Ovary (tissue), 9 donors: ENCODE measurements around the gene SBF2. TPM values are rescaled to one million over a fixed set of nuclear protein-coding genes. Genes with fewer than 3 reads are reported as not detected.

Experiments
- DNase-seq, 5 donors: peaks; one replicate each; pipeline ENCODE4 v3.0.0-alpha.2; 2019 to 2020
- H3K27ac ChIP-seq, 2 donors: fragments of 200-600 bp; one replicate each; pipeline versions ENCODE4 v1.5.1 to v1.8.0; 2019 to 2022
- H3K27me3 ChIP-seq: fragments of 200-600 bp; one replicate; pipeline ENCODE4 v1.8.0; 2022
- H3K36me3 ChIP-seq: fragments of 200-600 bp; sonication (generic); one replicate; pipeline ENCODE4 v1.5.1; 2019
- H3K4me1 ChIP-seq: one replicate; pipeline ENCODE4 v1.8.1; 2013; ENCODE audit warnings: mild to moderate bottlenecking, moderate library complexity; ENCODE audit not compliant: insufficient read depth
- H3K4me3 ChIP-seq: fragments of 200-600 bp; sonication (generic); one replicate; pipeline ENCODE4 v1.5.1; 2017
- H3K9me3 ChIP-seq, 2 donors: fragments of 200-600 bp in 1 of 2; sonication (generic) in 1 of 2; one replicate each; pipeline versions ENCODE4 v1.5.1 to v1.8.1; 2013 to 2019; ENCODE audit warnings: mild to moderate bottlenecking in 1 of 2, moderate library complexity in 1 of 2
- EP300 ChIP-seq: sonication (generic); formaldehyde crosslinking; IDR thresholded peaks from one replicate; pipeline ENCODE4 v1.6.1; 2017; ENCODE audit warnings: antibody characterized with exemption
- POLR2A ChIP-seq: fragments of 450-650 bp; IDR thresholded peaks from one replicate; pipeline ENCODE4 v1.6.1; 2017; ENCODE audit warnings: antibody characterized with exemption, mild to moderate bottlenecking, moderate library complexity
- WGBS, 3 donors: extraction: QIAGEN DNeasy Blood & Tissue Kit in 1 of 3; methylation state at CpG; one replicate each; pipeline versions ENCODE4 v1.1.5 to v1.1.7; 2013 to 2017; 5-methylcytosine and 5-hydroxymethylcytosine counted together
- intact Hi-C, 4 donors: fragments of 100-400 bp; cut with DNase I; formaldehyde crosslinking; loops; one replicate each; pipeline versions ENCODE4 v1.11.0 to v1.15.1; 2022 to 2023
- polyA plus RNA-seq, 2 donors: library from polyadenylated mRNA; stranded (reverse); fragments of 200-250 nt in 1 of 2; fragments of 350-450 nt in 1 of 2; fragmentation: Illumina TruSeq in 1 of 2; extraction: RNeasy Lipid Tissue Mini Kit (QIAGEN cat#74804) in 1 of 2; gene quantifications; one replicate each; pipeline ENCODE4 v1.2.3, GENCODE V29; 2013 to 2014
- total RNA-seq, 7 donors: library from RNA; depleted of rRNA in 2 of 7; stranded (reverse); fragments of >200 nt in 2 of 7; fragmentation: NEBNext Ultra II Directional in 3 of 7; extraction: Animal tissue kit (Norgen Biotek cat#: 25700) in 3 of 7; gene quantifications; one replicate each; pipeline versions ENCODE4 v1.1.0 to v1.2.4, GENCODE V29; 2016 to 2023
- TF ChIP-seq, protein P1 (sequence below), 3 donors: fragments of 450-650 bp in 2 of 3; fragments of 200-600 bp in 1 of 3; IDR thresholded peaks; one replicate each; pipeline versions ENCODE4 v1.5.1 to v1.8.0; 2016 to 2022; ENCODE audit warnings: antibody characterized with exemption in 3 of 3, mild to moderate bottlenecking in 1 of 3
- donor health status: DM: no; HTN: no; CAD: no; lungs with moderate emphysema.
- donor health status: DM: no; HTN: no; CAD: no.
- donor health status: Bipolar disorder and iron deficiency.
- donor health status: DM: yes; HTN: yes; CAD: no.
- donor health status: DM: no; HTN: no; CAD: no.
- donor health status: DM: yes; HTN: yes; CAD: no.

The SBF2 gene
- total and polyA plus RNA-seq, 9 donors, result 27.4 to 77.5 (median 50.8) TPM

DNA sequence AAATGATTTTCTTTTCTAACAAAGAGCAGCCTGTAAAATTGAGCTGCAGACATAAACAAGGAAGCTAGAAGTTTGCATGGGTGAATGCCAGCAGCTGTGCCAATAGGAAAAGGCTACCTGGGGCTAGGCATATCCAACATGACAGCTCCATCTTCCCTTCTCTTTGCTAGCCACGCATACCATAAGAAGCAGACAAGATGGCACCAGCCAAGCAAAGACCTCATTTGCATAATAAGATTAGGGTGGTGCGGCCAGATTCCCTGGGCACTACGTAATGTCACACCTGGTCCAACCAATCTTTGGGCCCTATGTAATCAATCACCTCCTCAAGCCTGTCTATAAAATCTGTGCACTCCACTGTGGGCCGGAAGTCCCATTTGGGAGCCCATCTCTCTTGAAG, 521.8 kb downstream of the SBF2 start:
- Histone ChIP-seq H3K27ac (no peak overlapping the region), H3K36me3 (no peaks in the 10 kb centered on the region), H3K9me3 (no peaks in the 10 kb centered on the region), H3K4me3 (no peak overlapping the region), H3K27me3 (no peaks in the 10 kb centered on the region), H3K4me1 (peaks cover 5% of the 10 kb centered on the region)
- intact Hi-C loops, result loop anchor here in 1 of 4 donors (10.0 kb wide), 1 partner anchor 83 kb away; no protein-coding TSS in a partner anchor
- no peak for DNase-seq
- TF ChIP-seq EP300 (no peak), POLR2A (no peak)
- TF ChIP-seq, protein P1, sequence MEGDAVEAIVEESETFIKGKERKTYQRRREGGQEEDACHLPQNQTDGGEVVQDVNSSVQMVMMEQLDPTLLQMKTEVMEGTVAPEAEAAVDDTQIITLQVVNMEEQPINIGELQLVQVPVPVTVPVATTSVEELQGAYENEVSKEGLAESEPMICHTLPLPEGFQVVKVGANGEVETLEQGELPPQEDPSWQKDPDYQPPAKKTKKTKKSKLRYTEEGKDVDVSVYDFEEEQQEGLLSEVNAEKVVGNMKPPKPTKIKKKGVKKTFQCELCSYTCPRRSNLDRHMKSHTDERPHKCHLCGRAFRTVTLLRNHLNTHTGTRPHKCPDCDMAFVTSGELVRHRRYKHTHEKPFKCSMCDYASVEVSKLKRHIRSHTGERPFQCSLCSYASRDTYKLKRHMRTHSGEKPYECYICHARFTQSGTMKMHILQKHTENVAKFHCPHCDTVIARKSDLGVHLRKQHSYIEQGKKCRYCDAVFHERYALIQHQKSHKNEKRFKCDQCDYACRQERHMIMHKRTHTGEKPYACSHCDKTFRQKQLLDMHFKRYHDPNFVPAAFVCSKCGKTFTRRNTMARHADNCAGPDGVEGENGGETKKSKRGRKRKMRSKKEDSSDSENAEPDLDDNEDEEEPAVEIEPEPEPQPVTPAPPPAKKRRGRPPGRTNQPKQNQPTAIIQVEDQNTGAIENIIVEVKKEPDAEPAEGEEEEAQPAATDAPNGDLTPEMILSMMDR (IDR thresholded peaks at IDR 0.05), result no peak
- 92 to 97% (median 94%) methylated on average over 4 of the region's 4 CpGs for WGBS, 3 donors

DNA sequence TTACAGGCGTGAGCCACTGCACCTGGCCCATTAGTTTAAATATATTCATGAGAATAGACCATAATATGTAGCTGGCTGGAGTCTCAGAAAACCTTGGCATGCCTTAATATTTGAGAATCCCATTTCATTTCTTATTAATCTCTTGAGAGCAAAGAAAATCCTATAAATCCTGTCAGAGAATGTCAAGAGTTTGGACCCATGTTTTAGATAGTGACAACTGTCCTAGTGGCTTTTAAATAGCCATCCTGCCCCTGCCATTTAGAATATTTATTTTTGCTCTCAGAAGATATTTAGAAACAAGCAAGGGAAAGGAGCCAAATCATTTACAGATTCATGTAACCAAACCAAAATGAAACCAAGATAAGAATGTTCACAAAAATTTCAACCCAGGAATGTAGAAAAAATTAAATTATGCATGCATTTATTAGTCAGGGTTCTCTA, 522.9 kb downstream of the SBF2 start:
- no peak for TF ChIP-seq EP300
- TF ChIP-seq POLR2A, result no peak
- TF ChIP-seq, protein P1 (IDR thresholded peaks at IDR 0.05), result no peak
- H3K9me3 ChIP-seq, result no peaks in the 10 kb centered on the region
- H3K27ac ChIP-seq, result no peak overlapping the region
- intact Hi-C loops, result loop anchor here in 1 of 4 donors (10.0 kb wide), 1 partner anchor 84 kb away; no protein-coding TSS in a partner anchor
- no peaks in the 10 kb centered on the region for H3K36me3 ChIP-seq
- WGBS, 3 donors, result 24 to 45% (median 30%) methylated on average over 1 of the region's 1 CpG
- DNase-seq, result no peak
- H3K4me3 ChIP-seq, result no peak overlapping the region
- no peaks in the 10 kb centered on the region for H3K27me3 ChIP-seq
- peaks cover 7% of the 10 kb centered on the region for H3K4me1 ChIP-seq

DNA sequence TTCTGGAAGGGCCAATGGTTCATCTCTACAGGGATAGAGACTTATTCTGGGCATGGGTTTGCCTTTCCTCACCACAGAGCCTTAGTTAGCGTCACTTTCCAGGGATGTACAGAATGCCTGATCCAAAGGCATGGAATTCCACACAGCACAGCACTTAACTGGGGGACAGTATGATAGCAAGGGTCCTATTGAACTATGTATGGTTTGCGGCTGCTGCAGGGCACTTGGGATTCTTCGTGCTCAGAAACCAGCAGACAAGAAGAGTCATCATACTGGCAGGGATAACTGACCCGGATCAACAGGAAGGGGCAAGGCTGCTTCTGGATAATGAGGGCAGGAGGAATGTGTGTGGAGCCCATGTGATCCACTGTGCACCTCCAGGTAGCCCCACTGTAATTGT, 524.4 kb downstream of the SBF2 start:
- intact Hi-C loops, result loop anchor here in 1 of 4 donors (10.0 kb wide), 1 partner anchor 85 kb away; no protein-coding TSS in a partner anchor
- Histone ChIP-seq H3K27ac (no peak overlapping the region), H3K4me1 (peaks cover 19% of the 10 kb centered on the region), H3K36me3 (no peaks in the 10 kb centered on the region), H3K9me3 (no peaks in the 10 kb centered on the region), H3K4me3 (no peak overlapping the region), H3K27me3 (no peaks in the 10 kb centered on the region)
- no peak for DNase-seq
- TF ChIP-seq EP300, result no peak
- WGBS, 3 donors, result 81 to 98% (median 94%) methylated on average over 4 of the region's 4 CpGs

DNA sequence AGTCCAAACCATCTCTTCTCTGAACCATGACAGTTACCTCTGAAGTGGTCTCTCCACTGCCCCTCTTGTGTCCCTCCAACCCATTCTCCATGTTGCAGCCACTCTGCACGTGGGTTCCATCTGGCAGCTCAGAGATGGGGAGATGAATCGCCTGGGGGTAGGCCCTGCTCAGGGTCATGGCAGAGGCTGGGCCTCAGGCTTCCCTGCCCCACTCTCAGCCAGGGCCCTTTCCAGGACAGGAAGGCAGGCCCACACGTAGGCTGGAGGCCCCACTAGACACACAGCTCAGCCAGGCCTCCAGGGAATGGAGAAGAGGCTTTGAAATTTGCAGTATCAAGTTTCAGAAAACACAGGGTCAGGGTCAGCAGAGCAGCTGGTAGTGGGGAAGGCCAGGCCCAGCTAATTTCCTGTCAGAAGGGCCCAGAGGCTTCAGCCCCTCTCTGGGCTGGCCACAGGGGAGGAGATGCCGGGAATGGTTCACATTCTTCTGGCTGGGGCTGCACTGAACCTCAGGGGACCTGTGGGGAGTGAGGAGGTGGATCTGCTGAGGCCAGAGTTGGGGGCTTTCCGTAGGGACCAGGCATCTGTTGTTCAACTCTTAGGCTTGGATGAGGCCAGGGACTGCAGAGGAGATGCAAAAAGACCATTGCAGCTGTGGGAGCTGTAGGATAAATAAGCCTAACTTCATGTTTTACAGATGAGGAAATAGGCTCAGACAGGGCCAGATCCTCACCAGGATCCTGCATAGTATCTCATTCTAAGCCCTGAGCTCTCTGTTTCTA, 528.5 kb downstream of the SBF2 start:
- intact Hi-C loops, result no loop called here
- no peaks in the 10 kb centered on the region for H3K27me3 ChIP-seq
- TF ChIP-seq POLR2A (no peak), EP300 (peak; percentile 20)
- DNase-seq, result peak; percentile 55 to 79 (median 67)
- 1 to 23% (median 8%) methylated on average over 5 of the region's 5 CpGs for WGBS, 3 donors
- H3K36me3 ChIP-seq, result no peaks in the 10 kb centered on the region
- H3K9me3 ChIP-seq, result no peaks in the 10 kb centered on the region
- H3K27ac ChIP-seq, result peak overlapping the region in 1 of 2 donors; percentile 71
- H3K4me3 ChIP-seq, result no peak overlapping the region
- H3K4me1 ChIP-seq, result peaks cover 18% of the 10 kb centered on the region

DNA sequence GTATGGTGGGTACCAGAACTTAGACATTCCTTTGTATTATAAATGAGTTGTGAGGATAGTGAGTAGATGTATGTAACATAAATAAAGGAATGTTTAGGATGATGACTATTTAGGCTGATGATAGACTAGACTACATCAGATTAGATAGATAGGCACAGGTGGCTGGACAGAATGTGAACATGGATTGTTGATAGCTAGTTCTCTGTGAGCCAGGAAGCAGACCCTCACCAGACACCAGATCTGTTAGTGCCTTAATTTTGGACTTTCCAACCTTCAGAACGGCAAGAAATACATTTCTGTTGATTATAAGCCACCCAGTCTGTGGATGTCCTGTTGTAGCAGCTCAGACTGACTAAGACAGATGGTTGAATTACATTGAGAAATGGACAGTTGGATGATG, 530.7 kb downstream of the SBF2 start:
- no peak for TF ChIP-seq EP300
- intact Hi-C loops, result no loop called here
- no peaks in the 10 kb centered on the region for H3K36me3 ChIP-seq
- H3K4me3 ChIP-seq, result no peak overlapping the region
- no peaks in the 10 kb centered on the region for H3K9me3 ChIP-seq
- no peak overlapping the region for H3K27ac ChIP-seq
- no peak for DNase-seq
- no peaks in the 10 kb centered on the region for H3K27me3 ChIP-seq
- 81 to 90% (median 86%) methylated on average over 1 of the region's 1 CpG for WGBS, 3 donors
- peaks cover 32% of the 10 kb centered on the region for H3K4me1 ChIP-seq

DNA sequence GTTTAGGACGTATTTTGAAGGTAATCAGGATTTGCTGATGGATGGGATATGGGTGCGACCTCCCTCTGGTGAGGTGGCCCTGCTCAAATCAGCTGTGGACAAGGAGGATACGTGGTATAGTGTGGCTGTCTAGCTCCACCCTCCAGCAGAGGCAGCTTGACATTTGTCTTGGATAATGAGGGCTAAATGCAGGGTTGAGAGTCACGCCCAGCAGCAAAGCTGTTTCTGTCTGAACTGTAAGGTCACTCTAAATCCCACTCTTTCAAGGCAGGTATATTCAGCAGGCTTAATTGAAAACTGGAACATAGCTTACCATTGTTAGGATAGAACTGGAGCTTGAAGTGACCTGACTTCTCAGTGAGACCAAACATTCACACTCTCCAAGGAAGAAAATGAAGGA, 531.5 kb downstream of the SBF2 start:
- H3K36me3 ChIP-seq, result no peaks in the 10 kb centered on the region
- H3K9me3 ChIP-seq, result no peaks in the 10 kb centered on the region
- 94 to 97% (median 97%) methylated on average over 4 of the region's 4 CpGs for WGBS, 3 donors
- intact Hi-C loops, result no loop called here
- no peaks in the 10 kb centered on the region for H3K27me3 ChIP-seq
- DNase-seq, result no peak
- H3K27ac ChIP-seq, result no peak overlapping the region
- peaks cover 34% of the 10 kb centered on the region for H3K4me1 ChIP-seq
- no peak overlapping the region for H3K4me3 ChIP-seq
- TF ChIP-seq POLR2A (no peak), EP300 (no peak)
- TF ChIP-seq, protein P1 (IDR thresholded peaks at IDR 0.05), result no peak
